Limb (tissue), 2 donors: Measurements from ENCODE around the gene ZFP69B.

ENCODE experiments used
- DNase-seq, 2 donors: peaks; one replicate each; pipeline ENCODE4 v3.0.0-alpha.2; 2016; ENCODE audit errors: extremely low spot score in 2 of 2

Gene ZFP69B

GRCh38 chr1:40449684-40450494, at the start of gene ZFP69B:
Gene ZFP69B, plus strand, starts transcription at chr1:40450476. Its CDS starts 486 bp downstream, at chr1:40450962.
- peak; percentile 90 to 96 for DNase-seq

GRCh38 chr1:40401473-40402201, 48.6 kb upstream of the ZFP69B start:
- DNase-seq, result no peak

- DNase-seq, result peak in 1 of 2 donors; percentile 70
Measured at GRCh38 chr1:40404670-40405462, 45.4 kb upstream of the ZFP69B start.

- no peak for DNase-seq
Measured at GRCh38 chr1:40405812-40406211, 44.5 kb upstream of the ZFP69B start.

- no peak for DNase-seq
Measured at GRCh38 chr1:40407453-40407852, 42.8 kb upstream of the ZFP69B start.

GRCh38 chr1:40409467-40409866, 40.8 kb upstream of the ZFP69B start:
- DNase-seq, result no peak

GRCh38 chr1:40411294-40411693, 39.0 kb upstream of the ZFP69B start:
- DNase-seq, result no peak

- DNase-seq, result no peak
Measured at GRCh38 chr1:40411843-40412242, 38.4 kb upstream of the ZFP69B start.

- no peak for DNase-seq
Measured at GRCh38 chr1:40413527-40414252, 36.6 kb upstream of the ZFP69B start.

- no peak for DNase-seq
Measured at GRCh38 chr1:40414331-40414730, 35.9 kb upstream of the ZFP69B start.

GRCh38 chr1:40416709-40417108, 33.6 kb upstream of the ZFP69B start:
- DNase-seq, result no peak

GRCh38 chr1:40421431-40422384, 28.6 kb upstream of the ZFP69B start:
- peak in 1 of 2 donors; percentile 45 for DNase-seq

- DNase-seq, result no peak
Measured at GRCh38 chr1:40422630-40423263, 27.5 kb upstream of the ZFP69B start.

- no peak for DNase-seq
Measured at GRCh38 chr1:40423264-40423642, 27.0 kb upstream of the ZFP69B start.

GRCh38 chr1:40423951-40424618, 26.2 kb upstream of the ZFP69B start:
- DNase-seq, result no peak

GRCh38 chr1:40425198-40425597, 25.1 kb upstream of the ZFP69B start:
- no peak for DNase-seq

- DNase-seq, result no peak
Measured at GRCh38 chr1:40431385-40431784, 18.9 kb upstream of the ZFP69B start.

- DNase-seq, result no peak
Measured at GRCh38 chr1:40432644-40433390, 17.5 kb upstream of the ZFP69B start.
